GM23248 (cell line): ENCODE measurements around the gene GNG2.

Experiments used
- EZH2 ChIP-seq: fragments of 200-600 bp; sonication (generic); IDR thresholded peaks from 2 replicates; pipeline ENCODE4 v1.6.1; 2018; ENCODE audit warnings: antibody characterized with exemption, mild to moderate bottlenecking; ENCODE audit not compliant: insufficient read depth, poor library complexity, severe bottlenecking
- EZH2phosphoT487 ChIP-seq: fragments of 200-600 bp; sonication (generic); IDR thresholded peaks from 2 replicates; pipeline ENCODE4 v1.6.1; 2018; ENCODE audit warnings: antibody characterized with exemption, moderate library complexity, mild to moderate bottlenecking, low read depth; ENCODE audit not compliant: insufficient read depth

DNA sequence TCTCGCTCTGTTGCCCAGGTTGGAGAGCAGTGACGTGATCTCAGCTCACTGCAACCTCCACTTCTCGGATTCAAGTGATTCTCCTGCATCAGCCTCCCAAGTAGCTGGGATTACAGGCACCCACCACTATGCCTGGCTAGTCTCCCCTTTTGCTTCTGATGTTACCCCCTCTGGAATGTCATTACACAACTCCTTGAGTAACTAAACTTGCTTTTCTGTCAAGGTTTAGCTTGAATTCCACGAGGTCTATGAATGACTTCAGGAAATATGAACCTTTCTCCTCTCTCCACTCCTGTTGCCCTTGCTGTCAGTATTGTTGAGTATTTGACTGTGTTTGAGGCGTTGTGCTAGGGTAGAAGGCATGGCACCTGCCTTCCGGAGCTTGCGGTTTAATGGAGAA, 112.2 kb downstream of the GNG2 start:
- TF ChIP-seq EZH2 (no peak), EZH2phosphoT487 (no peak)
